ENCODE data around the gene SSC5D. TPM values are rescaled to one million over a fixed set of nuclear protein-coding genes. Genes with fewer than 3 reads are reported as not detected.
"Not testable (repeated sequence)": the region's sequence is repeated elsewhere in the genome, so short reads cannot be mapped to it uniquely, and the experiment has no call there.

Gene SSC5D
- 1.1 TPM for polyA plus RNA-seq (ENCODE audit: insufficient read length)
- long read RNA-seq, donor 1, result 0 reads
- long read RNA-seq, donor 2, result 0 reads
- long read RNA-seq, donor 3, result 0 reads
- long read RNA-seq, donor 4, result 0 reads
- long read RNA-seq, donor 5, result 0 reads
- long read RNA-seq, donor 6, result 0 reads
- long read RNA-seq, donor 7, partial matches to known transcripts, result 0 of 1 reads
- long read RNA-seq, donor 7, other reads (novel, unspliced or antisense), result 0 of 1 reads
- long read RNA-seq, donor 8, result 0 reads

DNA sequence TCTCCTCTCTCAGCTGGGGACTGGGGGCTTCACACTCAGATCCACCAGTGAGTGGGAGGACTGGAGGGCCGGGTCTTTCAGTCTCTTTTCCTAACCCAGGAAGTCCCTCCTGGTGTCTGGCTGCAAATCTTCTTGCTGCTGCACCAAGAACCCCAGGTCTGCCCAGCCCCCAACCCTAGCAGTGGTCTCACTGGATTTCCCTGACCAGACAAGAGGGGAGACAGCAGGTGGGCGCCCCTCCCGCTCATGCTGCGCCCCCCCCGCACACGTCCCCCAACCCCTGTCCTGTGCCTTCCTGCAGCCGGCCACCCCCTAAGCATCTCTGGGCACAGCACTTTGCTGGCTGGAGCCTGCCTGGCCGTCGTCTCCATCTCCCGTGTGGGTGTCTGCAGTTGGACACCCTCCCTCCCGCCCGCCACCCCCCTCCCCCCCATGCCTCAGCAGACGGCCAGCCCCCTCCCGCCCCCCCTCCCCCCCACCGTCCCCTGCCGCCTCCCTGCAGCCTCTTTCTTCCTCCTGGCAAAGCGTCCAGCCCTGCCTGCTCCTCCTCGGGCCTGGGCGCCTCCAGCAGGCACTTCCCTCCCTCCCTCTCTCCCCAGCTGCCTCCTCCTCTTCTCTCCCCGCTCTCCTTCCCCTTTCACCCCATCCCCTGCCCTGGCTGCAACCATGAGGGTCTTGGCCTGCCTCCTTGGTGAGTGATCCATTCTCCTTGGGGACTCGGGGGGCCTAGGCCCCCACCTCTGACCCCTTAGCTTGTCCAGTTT is at the start of gene SSC5D:
Gene SSC5D, plus strand, starts transcription at position 513 of the 764 bp plus-strand sequence. Its CDS starts 154 bp downstream, at position 667.
- DNase-seq, result no peak

- DNase-seq, result no peak
Measured at GRCh38 chr19:55439052-55439451, 49.2 kb upstream of the SSC5D start.

DNA sequence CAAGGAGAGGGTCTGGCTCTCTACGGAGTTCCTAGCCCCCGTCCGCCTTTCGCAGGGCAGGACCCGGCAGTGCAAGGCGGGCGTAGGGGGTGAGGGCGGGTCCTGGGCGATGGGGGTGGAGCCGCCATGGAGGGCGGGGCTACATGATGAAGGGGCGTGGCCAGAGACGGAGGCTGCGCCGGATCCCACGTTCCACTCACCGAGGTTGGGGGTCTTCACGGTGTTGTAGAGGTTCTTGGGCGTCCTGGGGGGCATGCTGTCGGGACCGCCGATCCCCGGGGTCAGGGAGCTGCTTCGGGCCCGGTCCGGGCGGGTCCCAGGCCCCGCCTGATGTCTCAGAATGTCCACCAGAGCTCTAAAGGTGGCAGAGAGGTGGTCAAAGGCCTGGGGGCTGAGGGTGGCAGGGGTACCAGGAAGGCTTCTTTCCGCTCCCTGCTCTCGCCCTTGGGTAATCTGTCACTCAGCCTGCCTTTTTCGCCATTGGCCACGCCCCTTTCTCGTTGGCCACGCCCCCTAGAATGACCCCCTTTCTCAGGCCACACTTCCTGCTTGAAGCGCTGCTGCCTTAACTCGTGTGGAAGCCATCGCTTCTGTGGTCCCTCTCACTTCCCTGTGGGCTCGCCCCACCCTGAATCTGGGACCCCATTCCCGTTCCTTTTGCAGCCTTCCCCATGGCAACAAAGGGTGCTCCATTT is 47.7 kb upstream of the SSC5D start:
- DNase-seq, result no peak

- no peak for DNase-seq
Measured at GRCh38 chr19:55441319-55441691, 46.9 kb upstream of the SSC5D start.

DNA sequence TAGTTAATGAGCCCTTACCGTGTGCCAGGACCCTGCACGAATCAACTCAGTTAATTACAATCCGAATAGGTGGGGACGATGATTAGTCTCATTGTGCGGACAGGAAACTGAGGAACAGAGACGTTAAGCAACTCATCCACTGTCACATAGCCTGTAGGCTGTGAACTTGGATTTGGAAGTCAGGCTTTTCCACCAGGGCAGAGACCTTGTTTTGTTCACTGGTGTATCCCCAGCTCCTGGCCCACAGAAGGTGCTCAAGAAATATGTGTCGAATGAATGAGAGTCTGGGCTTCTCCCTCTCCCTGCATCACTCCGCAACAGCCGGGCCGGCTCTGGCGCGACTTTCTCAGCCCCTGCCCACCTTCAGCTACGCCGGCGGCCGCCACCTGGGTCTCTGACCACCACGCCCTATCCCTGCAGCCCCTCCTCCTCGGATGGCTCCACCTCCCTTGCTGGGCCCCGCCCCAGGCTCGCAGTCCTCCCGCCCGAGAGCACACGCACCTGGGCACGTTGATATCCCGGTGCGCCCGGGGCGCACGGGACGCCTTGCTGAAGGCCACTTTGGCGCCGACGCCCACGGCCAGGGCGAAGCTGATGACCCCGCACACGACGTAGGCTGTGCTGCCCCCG is 46.4 kb upstream of the SSC5D start:
- DNase-seq, result no peak

- DNase-seq, result no peak
Measured at GRCh38 chr19:55442372-55442961, 45.8 kb upstream of the SSC5D start.

- DNase-seq, result no peak
Measured at GRCh38 chr19:55443045-55443823, 45.0 kb upstream of the SSC5D start, which contains the start of gene SHISA7. SHISA7 (minus strand) TSS chr19:55443300; CDS start chr19:55442863, 437 bp downstream.

DNA sequence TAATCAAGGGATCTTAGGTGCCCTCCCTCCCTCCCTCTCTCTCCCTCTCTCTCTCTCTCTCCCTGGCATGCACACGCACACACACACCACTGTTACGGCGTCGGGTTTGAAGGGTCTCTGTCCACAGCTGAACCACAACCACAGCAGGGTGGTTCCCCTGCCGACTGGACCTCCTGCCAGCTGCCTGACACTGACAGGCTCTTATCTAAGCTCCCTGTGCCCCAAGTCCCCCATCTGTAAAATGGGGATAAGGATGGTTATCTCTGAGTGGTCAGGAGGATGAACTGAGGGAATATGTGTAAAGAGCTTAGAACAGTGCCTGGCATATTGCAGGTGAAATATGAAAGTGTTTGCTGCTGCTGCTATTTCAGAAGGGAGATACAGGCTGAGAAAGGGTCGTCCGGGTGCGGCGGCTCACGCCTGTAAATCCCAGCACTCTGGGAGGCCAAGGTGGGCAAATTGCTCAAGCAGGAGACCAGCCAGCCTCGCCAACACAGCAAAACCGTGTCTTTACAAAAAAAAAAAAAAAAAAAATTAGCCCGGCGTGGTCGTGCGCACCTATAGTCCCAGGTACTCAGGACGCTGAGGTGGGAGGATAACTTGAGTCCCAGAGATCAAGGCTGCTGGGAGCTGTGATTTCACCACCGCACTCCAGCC is 44.3 kb upstream of the SSC5D start:
- no peak for DNase-seq

- no peak for DNase-seq
Measured at GRCh38 chr19:55444646-55445045, 43.6 kb upstream of the SSC5D start.

GRCh38 chr19:55446060-55446459 is 42.2 kb upstream of the SSC5D start:
- no peak for DNase-seq

- no peak for DNase-seq
Measured at GRCh38 chr19:55447421-55448174, 40.6 kb upstream of the SSC5D start.

DNA sequence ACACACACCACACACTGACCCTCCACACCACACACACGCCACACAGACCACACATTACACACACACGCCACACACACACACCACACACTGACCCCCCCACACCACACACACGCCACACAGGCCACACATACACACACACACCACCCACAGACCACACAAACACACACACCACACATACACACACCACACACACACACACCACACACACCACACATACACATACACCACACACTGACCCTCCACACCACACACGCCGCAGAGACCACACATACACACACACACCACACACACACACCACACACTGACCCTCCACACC is 40.1 kb upstream of the SSC5D start:
- not testable (repeated sequence) for DNase-seq

DNA sequence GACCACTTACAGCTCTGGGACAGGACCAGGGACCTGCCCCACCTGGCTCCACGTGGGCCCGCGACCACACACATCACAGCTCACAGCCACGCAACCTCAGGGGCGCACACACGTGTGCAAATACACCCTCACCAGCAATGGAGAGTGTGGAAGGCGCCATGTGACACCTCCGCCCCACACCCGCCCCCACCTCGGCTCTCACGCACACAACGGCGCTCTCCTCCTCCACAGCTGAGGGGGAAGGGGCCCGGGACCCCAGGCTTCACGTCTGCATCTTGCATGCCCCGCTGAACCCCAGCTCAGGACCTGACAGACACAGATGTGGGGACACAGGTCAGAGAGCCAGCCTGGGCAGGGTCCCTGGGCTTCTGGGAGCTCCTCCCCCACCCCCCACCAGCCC is 38.8 kb upstream of the SSC5D start:
- no peak for DNase-seq

DNA sequence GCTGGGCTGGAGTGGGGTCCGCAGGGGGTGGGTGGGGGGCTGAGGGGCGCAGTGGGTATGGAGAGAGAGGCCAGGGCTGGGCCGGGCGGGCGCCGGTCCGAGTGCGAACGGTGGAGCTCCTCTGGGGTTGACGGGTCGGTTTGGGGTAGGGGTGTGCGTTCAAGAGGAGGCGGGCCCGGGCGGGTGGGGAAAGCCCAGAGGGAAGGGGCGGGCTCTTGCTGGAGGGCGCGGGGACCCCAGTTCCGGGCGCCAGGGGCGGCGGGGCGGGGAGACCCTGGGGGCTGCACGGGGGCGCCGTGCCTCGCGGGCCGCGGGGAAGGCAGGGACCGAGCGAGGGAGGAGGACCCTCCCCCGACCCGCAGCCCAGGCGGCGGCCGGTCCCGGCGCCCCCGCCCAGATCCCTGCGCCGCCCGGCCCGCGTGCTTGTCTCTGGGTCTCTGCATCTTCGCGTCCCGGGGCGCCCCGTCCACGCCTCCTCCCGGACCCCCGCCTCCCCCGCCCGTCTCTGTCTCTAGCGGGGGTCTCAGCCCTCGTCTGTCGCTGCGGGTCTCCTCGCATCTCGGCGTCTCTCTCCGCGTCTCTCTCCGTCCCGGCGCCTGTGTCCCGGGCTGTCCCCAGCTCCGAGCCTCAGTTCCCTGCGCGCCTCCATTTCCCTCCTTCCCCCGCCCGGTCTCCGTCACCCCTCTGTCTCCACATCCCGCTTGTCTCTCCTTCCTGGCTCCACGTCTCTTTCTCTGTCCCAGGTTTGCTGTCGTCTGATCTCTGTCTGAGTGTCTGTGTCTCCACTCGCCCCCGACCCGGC is 36.9 kb upstream of the SSC5D start:
- DNase-seq, result no peak

DNA sequence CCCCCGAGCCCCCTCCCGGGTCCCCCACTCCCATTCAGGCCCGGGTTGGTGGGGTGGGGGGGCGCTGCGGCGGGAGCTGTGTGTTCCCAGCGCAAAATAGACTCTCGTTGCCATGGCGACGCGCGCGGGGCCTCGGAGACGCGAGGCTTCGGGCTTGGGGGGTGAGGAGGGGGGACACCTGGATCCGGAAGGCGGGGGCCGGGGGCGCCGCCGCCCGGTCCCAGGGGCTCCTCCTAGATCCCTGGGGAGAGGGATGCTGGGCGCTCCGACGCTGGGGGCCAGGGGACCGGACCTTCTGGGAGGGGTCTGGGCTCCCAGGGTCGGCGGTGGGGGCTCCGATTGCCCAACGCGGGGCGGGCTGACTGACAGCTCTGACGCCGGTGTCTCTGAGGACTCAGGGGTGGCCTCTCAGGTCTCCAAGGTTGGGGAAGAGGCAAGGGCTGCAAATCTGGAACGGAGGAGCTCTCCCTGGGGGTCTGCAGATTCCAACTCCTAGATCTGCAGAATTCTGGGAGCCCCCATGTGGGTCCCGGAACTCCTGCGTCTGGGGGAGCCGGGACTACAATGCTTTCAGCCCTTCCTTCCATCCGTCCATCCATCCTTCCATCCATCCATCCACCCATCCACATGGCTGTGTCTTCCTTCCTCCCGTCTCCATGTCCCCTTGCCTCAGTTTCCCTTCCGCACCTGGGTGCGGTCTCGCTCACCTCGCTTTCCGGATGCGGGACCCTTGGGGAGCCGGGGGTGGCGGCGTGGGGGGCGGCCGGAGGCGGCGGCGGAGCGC is 36.1 kb upstream of the SSC5D start:
- DNase-seq, result no peak

GRCh38 chr19:55452749-55453346 is 35.4 kb upstream of the SSC5D start:
- DNase-seq, result peak; percentile 88

DNA sequence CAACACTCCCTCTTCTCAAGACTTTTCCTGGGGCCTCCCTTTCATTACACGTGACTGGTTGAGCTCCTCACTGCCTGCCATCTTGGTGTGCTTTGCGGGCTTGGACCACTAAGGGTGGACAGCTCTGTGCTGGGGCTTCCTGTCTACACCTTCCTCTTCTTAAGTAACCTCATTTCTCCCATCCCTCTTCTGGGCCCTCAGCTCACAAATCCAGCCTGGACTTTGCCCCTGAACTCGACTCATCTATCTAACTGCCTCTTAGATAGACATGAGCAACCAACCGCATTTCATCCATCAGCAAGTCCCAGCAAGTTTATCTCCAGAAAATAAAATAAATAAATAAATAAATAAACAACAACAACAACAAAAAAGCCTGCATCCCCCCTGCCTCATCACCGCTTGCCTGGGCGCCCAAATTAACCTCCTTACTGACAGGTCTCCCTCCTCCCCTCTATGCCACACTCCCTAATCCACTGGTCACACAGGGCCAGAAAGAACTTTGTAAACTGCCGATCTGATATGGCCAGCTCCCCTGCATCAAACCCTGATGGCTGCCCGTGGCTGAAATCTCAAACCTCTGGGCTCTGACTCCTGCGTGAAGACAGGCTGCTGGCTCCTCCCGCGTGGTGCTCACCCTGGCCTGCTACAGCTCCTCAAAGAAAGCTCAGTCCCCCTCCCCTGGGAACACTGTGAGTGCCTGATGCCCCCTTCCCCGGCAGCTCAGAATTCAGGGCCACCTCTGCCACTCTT is 34.5 kb upstream of the SSC5D start:
- DNase-seq, result no peak

All from left kidney (tissue), 8 donors.